ENCODE data around the gene LY6G5B.

- TF ChIP-seq CTCF (IDR thresholded peaks at IDR 0.05) (no peak), POLR2AphosphoS5 (IDR thresholded peaks at IDR 0.05) (no peak)
Observed at GRCh38 chr6:31721351-31722020, 51.7 kb downstream of the LY6G5B start, which contains the start of gene LY6G6C.
